NCI-H345 (cell line): ENCODE results near the gene TMEM248.
"Not testable (repeated sequence)": the region's sequence is repeated elsewhere in the genome, so short reads cannot be mapped to it uniquely, and the experiment has no call there.

Experiments
- DNase-seq: peaks from one replicate; lab custom pipeline; 2025; lab: John Stamatoyannopoulos, UW

The TMEM248 gene

GRCh38 chr7:66908598-66908997 is 12.4 kb upstream of the TMEM248 start:
- not testable (repeated sequence) for DNase-seq

- DNase-seq = no peak
Observed at GRCh38 chr7:66910789-66911188, 10.2 kb upstream of the TMEM248 start.

GRCh38 chr7:66911191-66911590 is 9.8 kb upstream of the TMEM248 start:
- DNase-seq = not testable (repeated sequence)

- no peak for DNase-seq
Observed at GRCh38 chr7:66912195-66912594, 8.8 kb upstream of the TMEM248 start.

GRCh38 chr7:66913118-66914037 is 7.6 kb upstream of the TMEM248 start:
- DNase-seq = no peak

- not testable (repeated sequence) for DNase-seq
Observed at GRCh38 chr7:66917904-66918303, 3.1 kb upstream of the TMEM248 start.

- no peak for DNase-seq
Observed at GRCh38 chr7:66919304-66919703, 1.7 kb upstream of the TMEM248 start.

- no peak for DNase-seq
Observed at GRCh38 chr7:66919704-66920103, 1.3 kb upstream of the TMEM248 start.

- DNase-seq = no peak
Observed at GRCh38 chr7:66920256-66920655, 769 bp upstream of the TMEM248 start.

GRCh38 chr7:66921396-66921917 is 432 bp downstream of the TMEM248 start:
- DNase-seq = no peak

GRCh38 chr7:66921918-66922486 is 977 bp downstream of the TMEM248 start:
- no peak for DNase-seq

- no peak for DNase-seq
Observed at GRCh38 chr7:66925255-66925654, 4.2 kb downstream of the TMEM248 start.

GRCh38 chr7:66927348-66927948 is 6.4 kb downstream of the TMEM248 start:
- no peak for DNase-seq

- DNase-seq = no peak
Observed at GRCh38 chr7:66928388-66928787, 7.4 kb downstream of the TMEM248 start.

- DNase-seq = no peak
Observed at GRCh38 chr7:66929165-66929564, 8.1 kb downstream of the TMEM248 start.

GRCh38 chr7:66929935-66930334 is 8.9 kb downstream of the TMEM248 start:
- no peak for DNase-seq

GRCh38 chr7:66930341-66930740 is 9.3 kb downstream of the TMEM248 start:
- no peak for DNase-seq

GRCh38 chr7:66933469-66933868 is 12.4 kb downstream of the TMEM248 start:
- DNase-seq = no peak

GRCh38 chr7:66937940-66938339 is 16.9 kb downstream of the TMEM248 start:
- no peak for DNase-seq

GRCh38 chr7:66939325-66939724 is 18.3 kb downstream of the TMEM248 start:
- no peak for DNase-seq

GRCh38 chr7:66946545-66946944 is 25.5 kb downstream of the TMEM248 start:
- no peak for DNase-seq

- DNase-seq = no peak
Observed at GRCh38 chr7:66948480-66949109, 27.6 kb downstream of the TMEM248 start.
